Brain microvascular endothelial cell (primary cell): ENCODE measurements around the gene KLHL6.

Source experiments
- DNase-seq: peaks from one replicate; pipeline ENCODE4 v3.0.0-alpha.2; 2020
- H3K27ac ChIP-seq: fragments of 250-450 bp; sonication (Bioruptor Pico); 2 replicates; pipeline ENCODE4 v1.5.1; 2020; ENCODE audit warnings: mild to moderate bottlenecking, moderate library complexity
- H3K27me3 ChIP-seq: fragments of 250-450 bp; sonication (Bioruptor Pico); replicated peaks from 2 replicates; pipeline ENCODE4 v1.5.1; 2020; ENCODE audit warnings: mild to moderate bottlenecking
- H3K36me3 ChIP-seq: fragments of 250-450 bp; sonication (Bioruptor Pico); replicated peaks from 2 replicates; pipeline ENCODE4 v1.5.1; 2020; ENCODE audit warnings: mild to moderate bottlenecking
- H3K4me3 ChIP-seq: 2 replicates; pipeline ENCODE4 v1.5.1; 2011; ENCODE audit warnings: low read depth, mild to moderate bottlenecking, control low read depth, low read length, moderate library complexity
- CTCF ChIP-seq: IDR thresholded peaks from 2 replicates; pipeline ENCODE4 v1.5.1; 2011; ENCODE audit warnings: low read depth, mild to moderate bottlenecking, moderate library complexity, low read length, control low read depth, inconsistent platforms; ENCODE audit errors: missing control alignments
- in situ Hi-C: cut with HindIII; loops from 2 replicates; pipeline ENCODE4 v1.10.0; 2017; ENCODE audit warnings: low sequenced_read_pairs, low pct_ligation_motif_present

KLHL6 gene

GRCh38 chr3:183496311-183496710, 59.2 kb downstream of the KLHL6 start:
- no peaks in the 10 kb centered on the region for H3K36me3 ChIP-seq
- TF ChIP-seq CTCF: no peak

GRCh38 chr3:183494341-183494740, 61.2 kb downstream of the KLHL6 start:
- Histone ChIP-seq H3K27me3 (no peaks in the 10 kb centered on the region), H3K36me3 (no peaks in the 10 kb centered on the region), H3K4me3 (no peak overlapping the region), H3K27ac (no peak overlapping the region)
- no peak for TF ChIP-seq CTCF
- in situ Hi-C loops: loop anchor here (25.0 kb wide), 1 partner anchor 293 kb away; no protein-coding TSS in a partner anchor
- no peak for DNase-seq

More at GRCh38 chr3:183496311-183496710, 59.2 kb downstream of the KLHL6 start:
- Histone ChIP-seq H3K27me3 (no peaks in the 10 kb centered on the region), H3K27ac (no peak overlapping the region), H3K4me3 (no peak overlapping the region)
- in situ Hi-C loops: loop anchor here (25.0 kb wide), 1 partner anchor 291 kb away; no protein-coding TSS in a partner anchor
- no peak for DNase-seq

- Histone ChIP-seq H3K4me3 (no peak overlapping the region), H3K36me3 (no peaks in the 10 kb centered on the region), H3K27me3 (no peaks in the 10 kb centered on the region), H3K27ac (no peak overlapping the region)
- no peak for TF ChIP-seq CTCF
- no peak for DNase-seq
- in situ Hi-C loops: loop anchor here (25.0 kb wide), 1 partner anchor 294 kb away; no protein-coding TSS in a partner anchor
Measured at GRCh38 chr3:183493296-183494045, 62.0 kb downstream of the KLHL6 start.

GRCh38 chr3:183492849-183493179, 62.7 kb downstream of the KLHL6 start:
- in situ Hi-C loops: loop anchor here (25.0 kb wide), 1 partner anchor 294 kb away; no protein-coding TSS in a partner anchor
- no peaks in the 10 kb centered on the region for H3K36me3 ChIP-seq

GRCh38 chr3:183491923-183492848, 63.3 kb downstream of the KLHL6 start:
- TF ChIP-seq CTCF: no peak
- Histone ChIP-seq H3K27ac (no peak overlapping the region), H3K36me3 (no peaks in the 10 kb centered on the region), H3K27me3 (no peaks in the 10 kb centered on the region), H3K4me3 (no peak overlapping the region)
- DNase-seq: no peak
- in situ Hi-C loops: loop anchor here (25.0 kb wide), 1 partner anchor 295 kb away; no protein-coding TSS in a partner anchor

More at GRCh38 chr3:183492849-183493179, 62.7 kb downstream of the KLHL6 start:
- no peak overlapping the region for H3K4me3 ChIP-seq
- H3K27me3 ChIP-seq: no peaks in the 10 kb centered on the region
- TF ChIP-seq CTCF: no peak
- no peak for DNase-seq
- no peak overlapping the region for H3K27ac ChIP-seq
